Mucosa of rectum (tissue), 2 donors: ENCODE data around the gene SETD1A.

Experiments used
- H3K27ac ChIP-seq, 2 donors: one replicate each; pipeline ENCODE4 v1.7.0; 2013; ENCODE audit warnings: inconsistent platforms in 2 of 2, low read depth in 2 of 2, low read length in 2 of 2
- H3K27me3 ChIP-seq, 2 donors: one replicate each; pipeline ENCODE4 v1.7.0; 2013; ENCODE audit warnings: low read length in 2 of 2; ENCODE audit not compliant: control insufficient read depth in 2 of 2, insufficient read depth in 2 of 2
- H3K36me3 ChIP-seq, 2 donors: one replicate each; pipeline ENCODE4 v1.7.0; 2013; ENCODE audit warnings: low read length in 2 of 2; ENCODE audit not compliant: control insufficient read depth in 2 of 2, insufficient read depth in 2 of 2
- H3K4me1 ChIP-seq, 2 donors: one replicate each; pipeline ENCODE4 v1.7.0; 2013; ENCODE audit warnings: low read length in 2 of 2, mild to moderate bottlenecking in 1 of 2; ENCODE audit not compliant: control insufficient read depth in 2 of 2, insufficient read depth in 2 of 2
- H3K4me3 ChIP-seq, 2 donors: one replicate each; pipeline ENCODE4 v1.7.0; 2013; ENCODE audit warnings: low read length in 2 of 2
- H3K9ac ChIP-seq, 2 donors: one replicate each; pipeline ENCODE4 v1.7.0; 2013; ENCODE audit warnings: low read length in 2 of 2, low read depth in 1 of 2, mild to moderate bottlenecking in 1 of 2
- H3K9me3 ChIP-seq, 2 donors: one replicate each; pipeline ENCODE4 v1.7.0; 2013; ENCODE audit warnings: low read length in 2 of 2; ENCODE audit not compliant: control insufficient read depth in 2 of 2
- donor health status: healthy.
- donor health status: Normal muscosa, but diverticular disease.

The SETD1A gene

DNA sequence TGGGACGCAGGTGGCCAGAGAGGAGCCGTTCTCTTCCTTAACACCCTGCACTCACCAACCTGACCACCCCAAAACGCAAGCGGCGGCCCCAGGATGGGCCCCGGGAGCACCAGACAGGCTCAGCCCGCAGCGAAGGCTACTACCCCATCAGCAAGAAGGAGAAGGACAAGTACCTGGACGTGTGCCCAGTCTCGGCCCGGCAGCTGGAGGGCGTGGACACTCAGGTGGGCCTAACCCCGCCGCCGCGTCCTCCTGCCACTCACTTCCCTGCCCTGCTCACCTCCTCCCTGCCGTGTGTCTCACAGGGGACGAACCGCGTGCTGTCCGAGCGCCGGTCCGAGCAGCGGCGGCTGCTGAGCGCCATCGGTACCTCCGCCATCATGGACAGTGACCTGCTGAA is 22.9 kb downstream of the SETD1A start:
- Histone ChIP-seq H3K4me1 (peaks cover 0 to 8% of the 10 kb centered on the region in 2 donors), H3K27me3 (no peaks in the 10 kb centered on the region), H3K27ac (no peak overlapping the region), H3K36me3 (peaks cover 16 to 32% of the 10 kb centered on the region in 2 donors), H3K9ac (no peak overlapping the region), H3K9me3 (no peaks in the 10 kb centered on the region), H3K4me3 (no peak overlapping the region)

GRCh38 chr16:30980959-30981358 is 23.4 kb downstream of the SETD1A start:
- H3K9ac ChIP-seq, result no peak overlapping the region
- H3K36me3 ChIP-seq, result peaks cover 16 to 28% of the 10 kb centered on the region in 2 donors
- no peak overlapping the region for H3K27ac ChIP-seq
- no peak overlapping the region for H3K4me3 ChIP-seq
- peaks cover 4 to 12% of the 10 kb centered on the region in 2 donors for H3K4me1 ChIP-seq
- no peaks in the 10 kb centered on the region for H3K9me3 ChIP-seq
- no peaks in the 10 kb centered on the region for H3K27me3 ChIP-seq

DNA sequence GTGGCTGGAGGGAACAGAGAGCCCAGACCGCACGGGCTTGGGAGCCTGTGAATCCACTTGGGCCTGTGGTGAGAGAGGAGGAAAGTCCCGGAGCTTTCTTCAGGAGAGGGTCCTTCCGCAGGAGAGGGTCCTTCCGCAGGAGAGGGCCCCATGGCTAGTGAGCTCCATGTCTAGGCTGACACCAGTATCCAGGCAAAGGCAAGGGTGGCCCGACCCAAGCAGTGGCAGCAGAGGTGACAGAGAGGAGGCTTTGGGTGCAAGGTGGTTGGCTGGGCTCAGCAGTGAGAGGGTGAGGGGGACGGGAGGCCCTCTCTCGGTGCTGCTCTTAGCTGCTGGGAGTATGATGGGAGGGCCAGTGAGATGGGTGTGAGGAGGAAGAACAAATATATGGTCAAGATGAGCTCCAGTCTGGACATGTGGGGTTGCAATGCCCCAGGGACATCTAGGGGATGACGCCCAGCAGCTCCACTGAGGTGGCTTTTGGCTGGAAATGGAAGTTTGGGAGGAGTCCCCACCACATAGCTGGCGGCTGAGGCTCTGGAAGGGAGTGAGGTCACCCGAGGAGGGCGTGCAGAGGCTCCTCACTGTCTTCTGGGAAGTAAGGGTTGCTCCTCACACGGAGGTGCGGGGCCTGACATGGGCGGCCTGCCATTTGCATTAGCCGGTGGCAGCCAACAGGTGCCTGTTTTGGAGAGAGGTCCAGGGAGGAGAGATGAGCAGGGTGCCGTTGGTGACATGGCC is 25.2 kb downstream of the SETD1A start:
- Histone ChIP-seq H3K27me3 (no peaks in the 10 kb centered on the region), H3K9me3 (no peaks in the 10 kb centered on the region), H3K27ac (no peak overlapping the region), H3K9ac (no peak overlapping the region), H3K4me1 (peaks cover 5 to 12% of the 10 kb centered on the region in 2 donors), H3K4me3 (no peak overlapping the region), H3K36me3 (peaks cover 11 to 15% of the 10 kb centered on the region in 2 donors)

DNA sequence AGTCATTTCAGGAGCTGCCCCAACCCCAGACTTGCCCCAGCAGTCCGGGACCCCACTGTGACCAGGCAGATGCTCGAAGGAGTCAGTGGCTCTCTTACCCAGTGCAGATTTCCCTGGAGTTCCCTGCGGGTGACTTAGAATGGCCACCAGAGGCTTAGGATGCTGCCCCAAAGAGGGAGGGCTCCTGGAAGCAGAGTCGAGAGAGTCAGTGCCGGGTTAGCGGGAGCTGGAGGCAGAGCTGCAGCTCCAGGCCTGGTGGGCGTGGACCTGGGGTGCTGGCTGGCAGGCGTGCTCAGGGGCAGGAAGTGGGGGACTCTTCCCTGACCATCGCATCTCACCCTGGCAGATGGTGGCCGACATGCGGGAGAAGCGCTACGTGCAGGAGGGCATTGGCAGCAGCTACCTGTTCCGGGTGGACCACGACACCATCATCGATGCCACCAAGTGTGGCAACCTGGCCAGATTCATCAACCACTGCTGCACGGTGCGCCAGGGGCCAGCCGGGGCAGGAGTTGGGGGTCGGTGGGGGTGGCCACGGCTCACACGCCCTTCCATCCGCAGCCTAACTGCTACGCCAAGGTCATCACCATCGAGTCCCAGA is 25.8 kb downstream of the SETD1A start:
- Histone ChIP-seq H3K27ac (no peak overlapping the region), H3K4me3 (no peak overlapping the region), H3K36me3 (peaks cover 11 to 15% of the 10 kb centered on the region in 2 donors), H3K4me1 (peaks cover 5 to 12% of the 10 kb centered on the region in 2 donors), H3K9me3 (no peaks in the 10 kb centered on the region), H3K27me3 (no peaks in the 10 kb centered on the region), H3K9ac (no peak overlapping the region)

DNA sequence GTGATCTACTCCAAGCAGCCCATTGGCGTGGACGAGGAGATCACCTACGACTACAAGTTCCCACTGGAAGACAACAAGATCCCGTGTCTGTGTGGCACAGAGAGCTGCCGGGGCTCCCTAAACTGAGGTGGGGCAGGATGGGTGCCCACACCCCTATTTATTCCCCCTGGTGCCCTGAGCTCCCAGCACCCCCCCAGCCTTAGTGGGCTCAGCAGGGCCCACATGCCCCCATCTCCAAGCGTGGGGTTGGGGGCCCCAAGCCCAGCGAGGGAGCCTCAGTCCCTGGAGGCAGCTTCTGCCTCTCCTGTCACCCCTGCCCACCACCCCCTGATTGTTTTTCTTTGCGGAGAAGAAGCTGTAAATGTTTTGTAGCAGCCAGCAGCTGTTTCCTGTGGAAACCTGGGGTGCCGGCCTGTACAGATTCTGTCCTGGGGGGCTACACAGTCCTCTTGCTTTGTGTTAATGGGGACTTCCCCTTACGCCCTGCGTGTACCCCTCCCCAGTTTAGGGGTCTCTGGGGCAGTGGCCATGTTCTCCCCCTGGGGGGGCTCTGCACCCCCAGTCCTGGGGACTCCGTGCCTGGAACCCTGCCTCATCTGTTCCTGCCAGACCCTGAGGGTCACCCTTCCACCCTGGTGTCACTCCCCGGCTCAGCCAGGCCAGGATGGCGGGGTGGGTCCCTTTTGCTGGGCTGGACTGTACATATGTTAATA is 26.5 kb downstream of the SETD1A start:
- Histone ChIP-seq H3K4me3 (no peak overlapping the region), H3K4me1 (peaks cover 5 to 12% of the 10 kb centered on the region in 2 donors), H3K27me3 (no peaks in the 10 kb centered on the region), H3K9me3 (no peaks in the 10 kb centered on the region), H3K27ac (no peak overlapping the region), H3K36me3 (peaks cover 11% of the 10 kb centered on the region in 2 donors), H3K9ac (no peak overlapping the region)

DNA sequence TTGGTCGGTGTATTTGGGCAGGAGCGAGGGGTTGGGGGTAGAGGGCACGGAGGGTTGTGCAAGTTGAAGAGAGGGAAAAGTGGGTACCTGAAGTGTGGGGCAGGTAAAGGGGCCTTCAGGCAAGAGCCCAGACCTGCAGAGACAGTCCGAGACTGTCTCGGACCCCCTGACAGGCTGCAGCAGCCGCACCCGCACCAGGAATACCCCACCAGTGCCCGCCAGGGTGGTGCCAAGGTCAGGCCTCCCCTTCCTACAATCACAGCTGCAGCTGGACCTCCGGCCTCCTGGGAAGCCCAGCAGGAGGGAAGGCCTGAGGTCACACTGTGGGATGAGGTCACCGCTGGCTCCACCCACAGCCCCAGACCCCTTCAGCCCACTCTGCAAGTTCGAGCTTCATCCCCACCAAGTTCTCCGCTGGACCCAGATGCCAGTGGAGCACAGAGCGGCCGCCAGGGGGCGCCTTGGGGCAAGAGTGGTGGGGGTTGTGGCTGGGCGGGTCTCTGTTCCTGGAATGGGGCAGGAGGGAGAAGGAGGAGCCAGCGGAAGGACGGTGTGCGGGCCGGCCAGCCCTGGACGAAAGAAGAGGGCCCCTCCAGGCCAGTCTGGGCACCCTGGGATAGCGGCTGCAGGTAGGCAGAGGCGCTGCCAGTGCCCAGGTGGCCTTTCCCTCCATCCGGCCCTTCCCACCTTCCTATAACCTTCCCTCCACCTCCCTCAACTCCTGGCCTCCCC is 27.3 kb downstream of the SETD1A start, which contains the start of gene HSD3B7:
HSD3B7 (plus strand) TSS at position 539 of the 732 bp plus-strand sequence. CDS start 452 bp downstream, outside the sequence.
- Histone ChIP-seq H3K27ac (peak within 1 kb of the TSS; percentile 52 to 63), H3K4me1 (peaks cover 5 to 12% of the 10 kb centered on the region in 2 donors), H3K36me3 (peaks cover 11% of the 10 kb centered on the region in 2 donors), H3K4me3 (peak within 1 kb of the TSS; percentile 77 to 80), H3K9me3 (no peaks in the 10 kb centered on the region), H3K9ac (peak within 1 kb of the TSS; percentile 60 to 69), H3K27me3 (no peaks in the 10 kb centered on the region)

GRCh38 chr16:30985401-30986128 is 28.0 kb downstream of the SETD1A start:
- peaks cover 4 to 5% of the 10 kb centered on the region in 2 donors for H3K36me3 ChIP-seq
- H3K27ac ChIP-seq, result peak overlapping the region; percentile 52 to 63

GRCh38 chr16:30986129-30986991 is 28.8 kb downstream of the SETD1A start:
- H3K4me1 ChIP-seq, result peaks cover 5 to 12% of the 10 kb centered on the region in 2 donors
- H3K9me3 ChIP-seq, result no peaks in the 10 kb centered on the region
- H3K27ac ChIP-seq, result peak overlapping the region in 1 of 2 donors; percentile 52
- H3K27me3 ChIP-seq, result no peaks in the 10 kb centered on the region
- peak overlapping the region in 1 of 2 donors; percentile 24 for H3K9ac ChIP-seq
- peaks cover 0 to 4% of the 10 kb centered on the region in 2 donors for H3K36me3 ChIP-seq
- peak overlapping the region; percentile 77 to 80 for H3K4me3 ChIP-seq

More at GRCh38 chr16:30985401-30986128, 28.0 kb downstream of the SETD1A start:
- Histone ChIP-seq H3K4me1 (peaks cover 5 to 12% of the 10 kb centered on the region in 2 donors), H3K9me3 (no peaks in the 10 kb centered on the region), H3K9ac (peak overlapping the region; percentile 60 to 69), H3K4me3 (peak overlapping the region; percentile 77 to 80), H3K27me3 (no peaks in the 10 kb centered on the region)
